GM23248 (cell line): Measurements from ENCODE around the gene ITGB4.

Source experiments
- EZH2 ChIP-seq: fragments of 200-600 bp; sonication (generic); IDR thresholded peaks from 2 replicates; pipeline ENCODE4 v1.6.1; 2018; ENCODE audit warnings: antibody characterized with exemption, mild to moderate bottlenecking; ENCODE audit not compliant: insufficient read depth, poor library complexity, severe bottlenecking
- EZH2phosphoT487 ChIP-seq: fragments of 200-600 bp; sonication (generic); IDR thresholded peaks from 2 replicates; pipeline ENCODE4 v1.6.1; 2018; ENCODE audit warnings: antibody characterized with exemption, moderate library complexity, mild to moderate bottlenecking, low read depth; ENCODE audit not compliant: insufficient read depth

DNA sequence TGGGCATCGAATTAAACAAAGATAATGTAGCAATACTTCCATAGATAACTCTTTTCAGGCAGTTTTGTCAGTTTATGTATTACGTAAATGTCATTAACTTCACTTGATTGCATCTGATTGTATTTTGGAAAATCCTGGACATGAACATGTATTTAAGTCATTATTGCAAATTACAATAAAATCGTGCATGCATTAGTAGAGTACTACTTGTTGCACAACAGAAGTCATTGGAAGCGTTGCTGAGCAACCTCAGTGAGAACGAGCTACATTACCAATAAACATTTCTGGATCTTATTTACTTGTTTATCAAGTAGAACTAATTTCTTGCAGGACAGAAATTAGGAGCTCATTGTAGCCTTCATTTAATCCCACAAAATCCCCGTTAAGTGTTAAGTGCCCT, 70.0 kb downstream of the ITGB4 start:
- TF ChIP-seq EZH2 (no peak), EZH2phosphoT487 (no peak)
